Heart left ventricle (tissue), 13 donors: ENCODE results near the gene CALM3.

ENCODE experiments used
- POLR2A ChIP-seq, 2 donors: fragments of 450-650 bp; IDR thresholded peaks; one replicate each; pipeline ENCODE4 v1.6.1; 2017; ENCODE audit warnings: antibody characterized with exemption in 2 of 2, mild to moderate bottlenecking in 2 of 2, moderate library complexity in 2 of 2
- TF ChIP-seq, protein P1 (sequence below), 12 donors: fragments of 200-600 bp; sonication (generic) in 4 of 12; IDR thresholded peaks; one replicate each; pipeline versions ENCODE4 v1.5.0 to v1.8.0; 2018 to 2022; ENCODE audit warnings: antibody characterized with exemption in 12 of 12, mild to moderate bottlenecking in 5 of 12
- donor health status: ischemic (EF 13 %, LVEDD 7.1; RV severe dilation, severe dysfunction).
- donor health status: DM: no; HTN: yes; CAD: no.
- donor health status: DM: no; HTN: no; CAD: no.
- donor health status: ischemic (EF 25% LVEDD 6.9; RV normal size, moderate dysfunction).
- donor health status: ischemic (EF 25% LVEDD 5.7; RV mildly dilated, moderate dysfunction).
- donor health status: ischemic (EF 35%, LVEDD 5.7; RV mildly dilated, moderate dysfunction).
- donor health status: nonischemic (EF 11% LVEDD 7.7; RV severe dilation, severe dysfunction).
- donor health status: DM: yes; HTN: yes; CAD: no.
- donor health status: PGD.
- donor health status: ischemic (EF 29% LVEDD 5.4; RV normal size, mild dysfunction).
- donor health status: nonischemic (EF 23%, LVEDD 6.1; RV moderate dilation, normal function).

DNA sequence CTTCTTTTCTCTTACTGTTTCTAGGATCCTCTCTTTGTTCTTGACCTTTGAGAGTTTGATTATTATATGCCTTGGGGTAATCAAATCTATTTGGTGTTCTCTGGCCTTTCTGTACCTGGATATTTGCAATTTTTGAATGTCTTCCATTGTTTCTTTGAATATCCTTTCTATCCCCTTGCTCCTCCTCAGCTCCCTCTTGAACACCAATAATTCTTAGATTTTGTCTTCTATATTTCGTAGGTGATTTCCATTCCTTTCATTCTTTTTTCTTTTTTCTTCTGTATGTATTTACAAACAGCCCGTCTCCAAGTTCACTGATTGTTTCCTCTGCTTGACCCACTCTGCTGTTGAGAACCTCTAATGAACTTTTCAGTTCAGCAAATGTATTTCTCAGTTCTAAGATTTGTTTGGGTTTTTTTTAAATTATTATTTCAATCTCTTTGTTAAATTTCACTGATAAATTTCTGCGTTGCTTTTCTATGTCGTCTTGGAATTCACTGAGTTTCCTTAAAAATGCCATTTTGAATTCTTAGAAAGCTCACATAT lies 2.7 kb upstream of the CALM3 start:
- TF ChIP-seq, protein P1, sequence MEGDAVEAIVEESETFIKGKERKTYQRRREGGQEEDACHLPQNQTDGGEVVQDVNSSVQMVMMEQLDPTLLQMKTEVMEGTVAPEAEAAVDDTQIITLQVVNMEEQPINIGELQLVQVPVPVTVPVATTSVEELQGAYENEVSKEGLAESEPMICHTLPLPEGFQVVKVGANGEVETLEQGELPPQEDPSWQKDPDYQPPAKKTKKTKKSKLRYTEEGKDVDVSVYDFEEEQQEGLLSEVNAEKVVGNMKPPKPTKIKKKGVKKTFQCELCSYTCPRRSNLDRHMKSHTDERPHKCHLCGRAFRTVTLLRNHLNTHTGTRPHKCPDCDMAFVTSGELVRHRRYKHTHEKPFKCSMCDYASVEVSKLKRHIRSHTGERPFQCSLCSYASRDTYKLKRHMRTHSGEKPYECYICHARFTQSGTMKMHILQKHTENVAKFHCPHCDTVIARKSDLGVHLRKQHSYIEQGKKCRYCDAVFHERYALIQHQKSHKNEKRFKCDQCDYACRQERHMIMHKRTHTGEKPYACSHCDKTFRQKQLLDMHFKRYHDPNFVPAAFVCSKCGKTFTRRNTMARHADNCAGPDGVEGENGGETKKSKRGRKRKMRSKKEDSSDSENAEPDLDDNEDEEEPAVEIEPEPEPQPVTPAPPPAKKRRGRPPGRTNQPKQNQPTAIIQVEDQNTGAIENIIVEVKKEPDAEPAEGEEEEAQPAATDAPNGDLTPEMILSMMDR (IDR thresholded peaks at IDR 0.05), result no peak
- TF ChIP-seq POLR2A (IDR thresholded peaks at IDR 0.05), result no peak
